ENCODE data around the gene PPP2R1B.

DNA sequence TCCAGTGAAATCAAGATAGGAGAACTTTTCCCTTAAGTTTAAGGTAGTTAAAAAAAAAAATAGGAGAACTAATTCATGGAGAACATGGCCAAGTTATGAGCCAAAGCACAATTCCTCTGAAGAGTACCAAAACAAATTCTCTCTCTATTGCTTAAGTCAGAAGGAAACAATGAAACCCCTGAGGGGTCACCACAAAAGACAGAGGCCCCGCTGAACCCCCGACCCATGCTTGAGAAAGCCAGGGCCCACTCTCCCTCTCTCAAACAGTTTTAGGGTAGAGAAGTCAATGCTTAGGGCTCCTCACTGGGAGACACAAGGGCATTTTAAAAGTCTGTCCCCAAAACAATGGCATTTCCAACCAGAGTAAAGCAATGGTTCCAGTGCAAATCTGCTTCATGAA is 26.9 kb downstream of the PPP2R1B start:
- TF ChIP-seq, protein P1, sequence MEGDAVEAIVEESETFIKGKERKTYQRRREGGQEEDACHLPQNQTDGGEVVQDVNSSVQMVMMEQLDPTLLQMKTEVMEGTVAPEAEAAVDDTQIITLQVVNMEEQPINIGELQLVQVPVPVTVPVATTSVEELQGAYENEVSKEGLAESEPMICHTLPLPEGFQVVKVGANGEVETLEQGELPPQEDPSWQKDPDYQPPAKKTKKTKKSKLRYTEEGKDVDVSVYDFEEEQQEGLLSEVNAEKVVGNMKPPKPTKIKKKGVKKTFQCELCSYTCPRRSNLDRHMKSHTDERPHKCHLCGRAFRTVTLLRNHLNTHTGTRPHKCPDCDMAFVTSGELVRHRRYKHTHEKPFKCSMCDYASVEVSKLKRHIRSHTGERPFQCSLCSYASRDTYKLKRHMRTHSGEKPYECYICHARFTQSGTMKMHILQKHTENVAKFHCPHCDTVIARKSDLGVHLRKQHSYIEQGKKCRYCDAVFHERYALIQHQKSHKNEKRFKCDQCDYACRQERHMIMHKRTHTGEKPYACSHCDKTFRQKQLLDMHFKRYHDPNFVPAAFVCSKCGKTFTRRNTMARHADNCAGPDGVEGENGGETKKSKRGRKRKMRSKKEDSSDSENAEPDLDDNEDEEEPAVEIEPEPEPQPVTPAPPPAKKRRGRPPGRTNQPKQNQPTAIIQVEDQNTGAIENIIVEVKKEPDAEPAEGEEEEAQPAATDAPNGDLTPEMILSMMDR (IDR thresholded peaks at IDR 0.05): no peak
- no peak for TF ChIP-seq EZH2 (IDR thresholded peaks at IDR 0.05; ENCODE audit: borderline replicate concordance, insufficient read depth, low read depth, low read length, poor library complexity, severe bottlenecking)
